ENCODE results near the gene CFAP20DC. TPM values are rescaled to one million over a fixed set of nuclear protein-coding genes. Genes with fewer than 3 reads are reported as not detected.
"Not testable (repeated sequence)": the region's sequence is repeated elsewhere in the genome, so short reads cannot be mapped to it uniquely, and the experiment has no call there.

CFAP20DC gene
- total and polyA plus RNA-seq, 12 donors, result 0.13 to 0.25 (median 0.14) TPM; not detected in 8

GRCh38 chr3:58973796-58974195 is 76.0 kb downstream of the CFAP20DC start:
- Histone ChIP-seq H3K27ac (no peak overlapping the region), H3K9me3 (peaks cover 0 to 5% (median 0%) of the 10 kb centered on the region in 11 donors), H3K27me3 (no peaks in the 10 kb centered on the region), H3K36me3 (no peaks in the 10 kb centered on the region), H3K4me1 (no peaks in the 10 kb centered on the region), H3K4me3 (no peak overlapping the region)
- ATAC-seq (no peak), DNase-seq (no peak)
- no peak for TF ChIP-seq CTCF (IDR thresholded peaks at IDR 0.05)
- intact Hi-C loops (cut with DNase I), result no loop called here
- WGBS, 2 donors, result 92 to 93% methylated on average over 3 of the region's 3 CpGs

- ATAC-seq; DNase-seq; H3K4me1 ChIP-seq; H3K27me3 ChIP-seq; H3K36me3 ChIP-seq; H3K4me3 ChIP-seq; intact Hi-C loops (cut with DNase I); H3K27ac ChIP-seq: not testable (repeated sequence)
- 95 to 100% methylated on average over 1 of the region's 1 CpG for WGBS, 2 donors
- H3K9me3 ChIP-seq, result peaks cover 0 to 16% (median 0%) of the 10 kb centered on the region in 11 donors
Observed at GRCh38 chr3:58967866-58968265, 82.0 kb downstream of the CFAP20DC start.

GRCh38 chr3:58965865-58966264 is 84.0 kb downstream of the CFAP20DC start:
- intact Hi-C loops (cut with DNase I), result no loop called here
- H3K36me3 ChIP-seq, result no peaks in the 10 kb centered on the region
- H3K4me3 ChIP-seq, result no peak overlapping the region
- H3K27ac ChIP-seq, result no peak overlapping the region
- peak in 1 of 8 donors; percentile 17 for ATAC-seq
- WGBS, 2 donors, result 55 to 59% methylated on average over 2 of the region's 2 CpGs
- H3K9me3 ChIP-seq, result peaks cover 0 to 16% (median 0%) of the 10 kb centered on the region in 11 donors
- TF ChIP-seq CTCF (IDR thresholded peaks at IDR 0.05), result no peak
- no peak for DNase-seq
- H3K27me3 ChIP-seq, result no peaks in the 10 kb centered on the region
- peaks cover 0 to 4% (median 0%) of the 10 kb centered on the region in 9 donors for H3K4me1 ChIP-seq

- TF ChIP-seq CTCF (IDR thresholded peaks at IDR 0.05), result no peak
- no peak for DNase-seq
Observed at GRCh38 chr3:58963928-58964503, 85.8 kb downstream of the CFAP20DC start.

DNA sequence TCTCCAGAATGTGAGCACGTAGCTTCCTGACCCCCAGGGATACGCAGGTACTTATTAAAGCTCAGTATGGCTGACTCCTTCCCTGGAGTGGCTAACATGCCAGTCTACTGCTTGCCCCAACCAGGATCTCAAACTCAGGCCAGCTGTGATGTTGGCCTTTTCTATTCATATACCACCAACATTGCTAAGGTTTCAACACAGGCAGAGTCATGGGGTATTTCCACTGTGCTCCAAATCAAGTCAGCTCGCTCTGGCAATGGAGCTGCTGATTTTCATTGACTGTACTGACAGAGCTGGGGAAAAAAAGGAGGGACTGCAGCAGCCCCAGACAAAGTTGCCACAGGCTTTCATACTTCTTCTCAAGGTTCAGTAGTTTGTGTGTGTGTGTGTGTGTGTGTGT is 87.0 kb downstream of the CFAP20DC start:
- 89 to 91% methylated on average over 3 of the region's 3 CpGs for WGBS, 2 donors
- no peak for ATAC-seq
- no peak for TF ChIP-seq CTCF (IDR thresholded peaks at IDR 0.05)

More at GRCh38 chr3:58963928-58964503, 85.8 kb downstream of the CFAP20DC start:
- intact Hi-C loops (cut with DNase I), result no loop called here
- Histone ChIP-seq H3K9me3 (peaks cover 0 to 26% (median 0%) of the 10 kb centered on the region in 11 donors), H3K4me3 (no peak overlapping the region), H3K27me3 (no peaks in the 10 kb centered on the region), H3K27ac (no peak overlapping the region), H3K36me3 (no peaks in the 10 kb centered on the region), H3K4me1 (peaks cover 0 to 4% (median 0%) of the 10 kb centered on the region in 9 donors)
- 68 to 71% methylated on average over 2 of the region's 2 CpGs for WGBS, 2 donors
- ATAC-seq, result no peak

More for the DNA sequence above, 87.0 kb downstream of the CFAP20DC start:
- Histone ChIP-seq H3K4me1 (peaks cover 0 to 4% (median 0%) of the 10 kb centered on the region in 9 donors), H3K27ac (no peak overlapping the region), H3K4me3 (no peak overlapping the region), H3K9me3 (peaks cover 0 to 19% (median 0%) of the 10 kb centered on the region in 11 donors), H3K36me3 (no peaks in the 10 kb centered on the region), H3K27me3 (no peaks in the 10 kb centered on the region)
- intact Hi-C loops (cut with DNase I), result no loop called here
- DNase-seq, result no peak

Measured in heart right ventricle (tissue), 16 donors.